Astrocyte (in vitro differentiated cells and primary cell): ENCODE data around the gene DGKE.

Experiments
- CTCF ChIP-seq: IDR thresholded peaks from 2 replicates; pipeline ENCODE4 v1.5.1; 2011; ENCODE audit warnings: low read depth, mild to moderate bottlenecking, inconsistent platforms, low read length, moderate library complexity; ENCODE audit not compliant: insufficient read depth
- EZH2 ChIP-seq: IDR thresholded peaks from 2 replicates; pipeline ENCODE4 v1.6.1; 2012; ENCODE audit warnings: mild to moderate bottlenecking, low read length, inconsistent platforms; ENCODE audit not compliant: insufficient read depth

- TF ChIP-seq CTCF (no peak), EZH2 (no peak)
Observed at GRCh38 chr17:56868716-56869115, 34.8 kb downstream of the DGKE start.
